A673 (cell line): Measurements from ENCODE around the gene TTL. TPM values are rescaled to one million over a fixed set of nuclear protein-coding genes. Genes with fewer than 3 reads are reported as not detected.
A peak's percentile ranks its signal among the peaks of the same experiment; 100 is the strongest.

Source experiments
- BruUV-seq: library from RNA; stranded (reverse); fragments of 400-500 nt; replicated peaks from 2 replicates; lab custom pipeline; 2021; lab: Mats Ljungman, UMichigan
- CTCF ChIA-PET: fragments of 300-600 bp; sonication (Branson Sonifier 250); formaldehyde crosslinking; loops from one replicate; lab custom pipeline; 2022; ENCODE audit warnings: antibody characterized with exemption; lab: Charles Lee
- POLR2A ChIA-PET: fragments of 300-600 bp; sonication (Branson Sonifier 250); formaldehyde crosslinking; loops from one replicate; lab custom pipeline; 2022; ENCODE audit warnings: antibody characterized with exemption; ENCODE audit not compliant: low non-redundant PET; lab: Charles Lee
- DNase-seq: peaks from one replicate; pipeline ENCODE4 v3.0.0-alpha.2; 2015; ENCODE audit warnings: low spot score
- H3K27ac ChIP-seq: fragments of 200-600 bp; sonication (generic); 2 replicates; pipeline ENCODE4 v1.5.1; 2016; ENCODE audit warnings: mixed run types, low read depth, mild to moderate bottlenecking, mixed read lengths, antibody characterized with exemption, low read length; ENCODE audit not compliant: poor library complexity, severe bottlenecking
- H3K27me3 ChIP-seq: fragments of 200-600 bp; sonication (generic); replicated peaks from 2 replicates; pipeline ENCODE4 v1.6.1; 2017; ENCODE audit warnings: mixed run types, low read depth, mild to moderate bottlenecking, mixed read lengths, antibody characterized with exemption, low read length; ENCODE audit not compliant: insufficient read depth, poor library complexity
- H3K36me3 ChIP-seq: fragments of 200-600 bp; sonication (generic); 2 replicates; pipeline ENCODE4 v1.6.1; 2016; ENCODE audit warnings: mixed run types, mild to moderate bottlenecking, mixed read lengths, antibody characterized with exemption, low read length; ENCODE audit not compliant: insufficient read depth, poor library complexity, severe bottlenecking
- H3K4me1 ChIP-seq: fragments of 200-600 bp; sonication (generic); 2 replicates; pipeline ENCODE4 v1.6.1; 2017; ENCODE audit warnings: mixed run types, mild to moderate bottlenecking, mixed read lengths, antibody characterized with exemption, low read length; ENCODE audit not compliant: insufficient read depth, poor library complexity, severe bottlenecking
- H3K4me3 ChIP-seq: fragments of 200-600 bp; sonication (generic); 2 replicates; pipeline ENCODE4 v1.5.1; 2016; ENCODE audit warnings: low read depth, mixed run types, mild to moderate bottlenecking, mixed read lengths, low read length; ENCODE audit not compliant: poor library complexity, severe bottlenecking
- H3K9me3 ChIP-seq: fragments of 200-600 bp; sonication (generic); 2 replicates; pipeline ENCODE4 v1.6.1; 2016; ENCODE audit warnings: mixed run types, low read depth, mild to moderate bottlenecking, mixed read lengths, antibody characterized with exemption, low read length; ENCODE audit not compliant: poor library complexity, severe bottlenecking
- EZH2 ChIP-seq: fragments of 200-600 bp; sonication (generic); IDR thresholded peaks from 2 replicates; pipeline ENCODE4 v1.6.1; 2017; ENCODE audit warnings: borderline replicate concordance, low read depth, mild to moderate bottlenecking, mixed read lengths, antibody characterized with exemption, low read length; ENCODE audit not compliant: poor library complexity, severe bottlenecking
- intact Hi-C: fragments of 100-400 bp; cut with micrococcal nuclease; formaldehyde crosslinking; loops from one replicate; pipeline ENCODE4 v1.10.0; 2022; ENCODE audit not compliant: unreplicated experiment
- total RNA-seq: library from RNA; stranded (reverse); gene quantifications from 2 replicates; pipeline ENCODE4 v1.2.3, GENCODE V29; 2021
- TF ChIP-seq, protein P1 (sequence below): fragments of 300-800, 200-600 bp; sonication (generic); conservative IDR thresholded peaks from 2 replicates; pipeline ENCODE4 v1.5.1; 2017; ENCODE audit warnings: low read depth, mild to moderate bottlenecking, antibody characterized with exemption, low read length, moderate library complexity, mixed read lengths

The TTL gene
- total RNA-seq, 1 experiment from 2014 or later: 146 TPM

GRCh38 chr2:112540906-112541305, 59.0 kb downstream of the TTL start:
- Histone ChIP-seq H3K9me3 (no peaks in the 10 kb centered on the region), H3K4me1 (peaks cover 7% of the 10 kb centered on the region), H3K27ac (peak overlapping the region; percentile 92), H3K36me3 (no peaks in the 10 kb centered on the region), H3K4me3 (peak overlapping the region; percentile 78), H3K27me3 (no peaks in the 10 kb centered on the region)
- DNase-seq: no peak
- POLR2A ChIA-PET: no interaction called here
- no TSS peak for BruUV-seq
- TF ChIP-seq, protein P1, sequence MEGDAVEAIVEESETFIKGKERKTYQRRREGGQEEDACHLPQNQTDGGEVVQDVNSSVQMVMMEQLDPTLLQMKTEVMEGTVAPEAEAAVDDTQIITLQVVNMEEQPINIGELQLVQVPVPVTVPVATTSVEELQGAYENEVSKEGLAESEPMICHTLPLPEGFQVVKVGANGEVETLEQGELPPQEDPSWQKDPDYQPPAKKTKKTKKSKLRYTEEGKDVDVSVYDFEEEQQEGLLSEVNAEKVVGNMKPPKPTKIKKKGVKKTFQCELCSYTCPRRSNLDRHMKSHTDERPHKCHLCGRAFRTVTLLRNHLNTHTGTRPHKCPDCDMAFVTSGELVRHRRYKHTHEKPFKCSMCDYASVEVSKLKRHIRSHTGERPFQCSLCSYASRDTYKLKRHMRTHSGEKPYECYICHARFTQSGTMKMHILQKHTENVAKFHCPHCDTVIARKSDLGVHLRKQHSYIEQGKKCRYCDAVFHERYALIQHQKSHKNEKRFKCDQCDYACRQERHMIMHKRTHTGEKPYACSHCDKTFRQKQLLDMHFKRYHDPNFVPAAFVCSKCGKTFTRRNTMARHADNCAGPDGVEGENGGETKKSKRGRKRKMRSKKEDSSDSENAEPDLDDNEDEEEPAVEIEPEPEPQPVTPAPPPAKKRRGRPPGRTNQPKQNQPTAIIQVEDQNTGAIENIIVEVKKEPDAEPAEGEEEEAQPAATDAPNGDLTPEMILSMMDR: no peak
- no peak for TF ChIP-seq EZH2
- CTCF ChIA-PET: no interaction called here
- intact Hi-C loops: loop anchor here (5.0 kb wide), 1 partner anchor 41 kb away; the partner anchor contains the start of gene CHCHD5

- intact Hi-C loops: loop anchor here (2.0 to 5.0 kb wide), 2 partner anchors 41 to 61 kb away; partner anchors contain the start of gene CHCHD5
- DNase-seq: peak; percentile 88
- POLR2A ChIA-PET: no interaction called here
Measured at GRCh38 chr2:112541315-112542122, 59.6 kb downstream of the TTL start.

DNA sequence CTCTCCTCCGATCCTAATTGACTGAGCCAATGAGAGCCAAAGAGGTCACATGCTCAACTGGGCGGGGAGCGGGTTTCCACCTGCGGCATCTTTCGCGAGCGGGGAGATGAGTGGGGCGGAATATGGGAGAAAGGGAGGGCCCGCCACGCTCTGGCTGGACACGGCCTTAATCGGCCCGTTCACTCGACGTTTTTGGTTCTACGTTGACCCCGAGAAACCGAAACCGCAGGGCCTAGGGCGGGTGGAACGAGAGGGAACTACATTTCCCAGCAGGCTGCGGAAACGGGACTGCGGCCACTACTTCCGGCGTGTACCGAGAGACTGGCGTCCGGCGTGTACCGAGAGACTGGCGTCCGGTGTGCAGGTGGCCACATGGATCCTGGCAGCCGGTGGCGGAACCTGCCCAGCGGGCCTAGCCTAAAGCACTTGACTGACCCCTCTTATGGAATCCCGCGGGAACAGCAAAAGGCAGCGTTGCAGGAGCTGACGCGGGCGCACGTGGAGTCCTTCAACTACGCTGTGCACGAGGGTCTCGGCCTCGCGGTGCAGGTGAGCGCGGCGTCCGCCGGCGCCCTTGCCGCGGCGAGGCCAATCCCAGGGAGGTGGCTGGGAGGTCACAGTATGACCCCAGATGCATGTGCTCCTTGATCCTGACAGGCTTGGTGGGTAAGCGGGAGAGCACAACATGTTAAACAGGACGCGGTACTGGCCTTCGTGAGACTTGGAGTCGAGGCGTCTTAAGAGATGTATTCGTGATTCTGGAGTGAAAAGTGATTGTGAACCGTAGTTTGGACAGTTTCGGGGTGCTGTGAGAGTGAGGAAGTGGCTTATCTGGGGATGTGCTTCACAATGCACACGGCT, 60.4 kb downstream of the TTL start, which contains the start of gene POLR1B:
POLR1B (plus strand) TSS at position 343 of the 861 bp plus-strand sequence; CDS start at position 373, 30 bp downstream.
- TF ChIP-seq EZH2: no peak
- TF ChIP-seq, protein P1: no peak
- Histone ChIP-seq H3K36me3 (peaks cover 2% of the 10 kb centered on the region), H3K9me3 (no peaks in the 10 kb centered on the region), H3K4me3 (peak within 1 kb of the TSS; percentile 78), H3K27me3 (no peaks in the 10 kb centered on the region), H3K27ac (peak within 1 kb of the TSS; percentile 92), H3K4me1 (peaks cover 14% of the 10 kb centered on the region)
- CTCF ChIA-PET: no interaction called here
- intact Hi-C loops: loop anchor here (2.0 to 5.0 kb wide), 2 partner anchors 40 to 62 kb away; partner anchors contain the start of gene CHCHD5
- peak; percentile 88 for DNase-seq
- POLR2A ChIA-PET: no interaction called here
- BruUV-seq: no TSS peak

More at GRCh38 chr2:112541315-112542122, 59.6 kb downstream of the TTL start:
- TSS peak; percentile 97 for BruUV-seq
- CTCF ChIA-PET: no interaction called here
- Histone ChIP-seq H3K27ac (peak overlapping the region; percentile 92), H3K4me1 (peaks cover 7% of the 10 kb centered on the region), H3K36me3 (no peaks in the 10 kb centered on the region), H3K27me3 (no peaks in the 10 kb centered on the region), H3K9me3 (no peaks in the 10 kb centered on the region), H3K4me3 (peak overlapping the region; percentile 78)
- TF ChIP-seq, protein P1: no peak
